Parathyroid adenoma (tissue), 2 donors: ENCODE results near the gene MINPP1.

ENCODE experiments used
- H2AFZ ChIP-seq: fragments of 300-600 bp; sonication (generic); one replicate; pipeline ENCODE4 v1.7.0; 2017; ENCODE audit warnings: antibody characterized with exemption, mild to moderate bottlenecking
- H3K27ac ChIP-seq: fragments of 300-600 bp; sonication (generic); one replicate; pipeline ENCODE4 v1.7.0; 2017
- H3K27me3 ChIP-seq: fragments of 300-600 bp; sonication (generic); one replicate; pipeline ENCODE4 v1.7.0; 2017; ENCODE audit warnings: low read length; ENCODE audit not compliant: control insufficient read depth, insufficient read depth
- H3K36me3 ChIP-seq: fragments of 300-600 bp; sonication (generic); one replicate; pipeline ENCODE4 v1.7.0; 2017; ENCODE audit warnings: low read length; ENCODE audit not compliant: control insufficient read depth, insufficient read depth
- H3K4me1 ChIP-seq: fragments of 300-600 bp; sonication (generic); one replicate; pipeline ENCODE4 v1.7.0; 2017; ENCODE audit warnings: control low read depth
- H3K4me2 ChIP-seq: fragments of 300-600 bp; sonication (generic); one replicate; pipeline ENCODE4 v1.7.0; 2017; ENCODE audit warnings: low read length
- H3K4me3 ChIP-seq: fragments of 300-600 bp; sonication (generic); one replicate; pipeline ENCODE4 v1.7.0; 2017; ENCODE audit warnings: low read depth, low read length
- H3K79me2 ChIP-seq: fragments of 300-600 bp; sonication (generic); one replicate; pipeline ENCODE4 v1.7.0; 2017; ENCODE audit warnings: control low read depth
- H3K9ac ChIP-seq: fragments of 300-600 bp; sonication (generic); one replicate; pipeline ENCODE4 v1.7.0; 2017; ENCODE audit warnings: mild to moderate bottlenecking
- H3K9me3 ChIP-seq: fragments of 300-600 bp; sonication (generic); one replicate; pipeline ENCODE4 v1.7.0; 2017; ENCODE audit warnings: low read length; ENCODE audit not compliant: control insufficient read depth
- TF ChIP-seq, protein P1 (sequence below): fragments of 300-600 bp; sonication (generic); IDR thresholded peaks from one replicate; pipeline ENCODE4 v1.7.0; 2017; ENCODE audit warnings: antibody characterized with exemption, mild to moderate bottlenecking
- donor health status: primary hyperparathyroidism.

Gene MINPP1

DNA sequence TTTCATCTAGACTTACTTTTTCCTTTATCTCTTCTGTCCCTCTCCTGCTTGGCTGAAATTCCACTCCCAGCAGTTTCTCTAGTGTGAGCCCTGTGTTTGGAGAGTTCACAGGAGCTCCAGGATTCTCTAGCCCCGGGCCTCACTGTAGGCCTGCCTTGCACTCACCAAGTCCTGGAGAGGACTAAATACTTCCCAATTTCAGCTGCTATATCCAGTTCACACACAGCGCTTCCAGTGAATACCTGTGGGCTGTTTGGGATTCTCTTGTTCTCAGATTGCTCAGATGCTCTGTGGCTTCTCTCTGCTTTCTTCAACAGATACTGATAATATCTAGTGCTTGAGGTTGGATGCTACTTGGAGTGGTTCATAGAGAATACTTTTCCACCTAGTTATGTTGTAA, 46.0 kb downstream of the MINPP1 start:
- Histone ChIP-seq H3K79me2 (peaks cover 2% of the 10 kb centered on the region), H3K4me1 (peaks cover 8% of the 10 kb centered on the region), H3K27me3 (no peaks in the 10 kb centered on the region), H2AFZ (no peak overlapping the region), H3K9ac (no peak overlapping the region), H3K4me3 (no peak overlapping the region), H3K4me2 (peak overlapping the region; percentile 5), H3K36me3 (no peaks in the 10 kb centered on the region), H3K9me3 (no peaks in the 10 kb centered on the region), H3K27ac (no peak overlapping the region)
- TF ChIP-seq, protein P1, sequence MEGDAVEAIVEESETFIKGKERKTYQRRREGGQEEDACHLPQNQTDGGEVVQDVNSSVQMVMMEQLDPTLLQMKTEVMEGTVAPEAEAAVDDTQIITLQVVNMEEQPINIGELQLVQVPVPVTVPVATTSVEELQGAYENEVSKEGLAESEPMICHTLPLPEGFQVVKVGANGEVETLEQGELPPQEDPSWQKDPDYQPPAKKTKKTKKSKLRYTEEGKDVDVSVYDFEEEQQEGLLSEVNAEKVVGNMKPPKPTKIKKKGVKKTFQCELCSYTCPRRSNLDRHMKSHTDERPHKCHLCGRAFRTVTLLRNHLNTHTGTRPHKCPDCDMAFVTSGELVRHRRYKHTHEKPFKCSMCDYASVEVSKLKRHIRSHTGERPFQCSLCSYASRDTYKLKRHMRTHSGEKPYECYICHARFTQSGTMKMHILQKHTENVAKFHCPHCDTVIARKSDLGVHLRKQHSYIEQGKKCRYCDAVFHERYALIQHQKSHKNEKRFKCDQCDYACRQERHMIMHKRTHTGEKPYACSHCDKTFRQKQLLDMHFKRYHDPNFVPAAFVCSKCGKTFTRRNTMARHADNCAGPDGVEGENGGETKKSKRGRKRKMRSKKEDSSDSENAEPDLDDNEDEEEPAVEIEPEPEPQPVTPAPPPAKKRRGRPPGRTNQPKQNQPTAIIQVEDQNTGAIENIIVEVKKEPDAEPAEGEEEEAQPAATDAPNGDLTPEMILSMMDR: no peak

DNA sequence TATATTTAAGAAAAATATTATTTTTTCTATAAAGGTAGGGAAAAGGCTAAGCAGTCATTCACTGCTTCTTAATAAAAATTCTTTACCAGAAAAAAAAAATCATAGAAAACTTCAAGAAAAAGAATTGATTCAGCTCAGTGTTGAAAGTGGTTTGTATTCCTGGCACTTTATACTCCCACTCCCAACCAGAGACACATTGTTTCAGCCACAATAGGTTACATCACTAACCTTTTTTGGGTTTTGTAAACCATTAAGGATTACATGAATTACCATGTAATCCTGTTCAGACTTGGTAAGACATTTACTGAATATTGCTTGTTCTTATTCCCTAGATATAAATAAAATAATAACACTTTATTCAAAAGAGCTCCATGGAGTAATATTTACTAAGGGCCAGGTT, 46.6 kb downstream of the MINPP1 start:
- peaks cover 8% of the 10 kb centered on the region for H3K4me1 ChIP-seq
- TF ChIP-seq, protein P1: no peak
- no peak overlapping the region for H3K9ac ChIP-seq
- no peak overlapping the region for H3K27ac ChIP-seq
- H3K4me3 ChIP-seq: no peak overlapping the region
- H3K9me3 ChIP-seq: no peaks in the 10 kb centered on the region
- no peaks in the 10 kb centered on the region for H3K27me3 ChIP-seq
- no peak overlapping the region for H2AFZ ChIP-seq
- H3K4me2 ChIP-seq: no peak overlapping the region
- no peaks in the 10 kb centered on the region for H3K36me3 ChIP-seq
- no peaks in the 10 kb centered on the region for H3K79me2 ChIP-seq

DNA sequence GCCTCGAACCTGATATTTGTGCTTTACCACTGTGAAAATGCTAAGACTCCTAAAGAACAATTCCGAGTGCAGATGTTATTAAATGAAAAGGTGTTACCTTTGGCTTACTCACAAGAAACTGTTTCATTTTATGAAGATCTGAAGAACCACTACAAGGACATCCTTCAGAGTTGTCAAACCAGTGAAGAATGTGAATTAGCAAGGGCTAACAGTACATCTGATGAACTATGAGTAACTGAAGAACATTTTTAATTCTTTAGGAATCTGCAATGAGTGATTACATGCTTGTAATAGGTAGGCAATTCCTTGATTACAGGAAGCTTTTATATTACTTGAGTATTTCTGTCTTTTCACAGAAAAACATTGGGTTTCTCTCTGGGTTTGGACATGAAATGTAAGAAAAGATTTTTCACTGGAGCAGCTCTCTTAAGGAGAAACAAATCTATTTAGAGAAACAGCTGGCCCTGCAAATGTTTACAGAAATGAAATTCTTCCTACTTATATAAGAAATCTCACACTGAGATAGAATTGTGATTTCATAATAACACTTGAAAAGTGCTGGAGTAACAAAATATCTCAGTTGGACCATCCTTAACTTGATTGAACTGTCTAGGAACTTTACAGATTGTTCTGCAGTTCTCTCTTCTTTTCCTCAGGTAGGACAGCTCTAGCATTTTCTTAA, 47.7 kb downstream of the MINPP1 start:
- TF ChIP-seq, protein P1: no peak
- no peaks in the 10 kb centered on the region for H3K36me3 ChIP-seq
- H3K27ac ChIP-seq: no peak overlapping the region

DNA sequence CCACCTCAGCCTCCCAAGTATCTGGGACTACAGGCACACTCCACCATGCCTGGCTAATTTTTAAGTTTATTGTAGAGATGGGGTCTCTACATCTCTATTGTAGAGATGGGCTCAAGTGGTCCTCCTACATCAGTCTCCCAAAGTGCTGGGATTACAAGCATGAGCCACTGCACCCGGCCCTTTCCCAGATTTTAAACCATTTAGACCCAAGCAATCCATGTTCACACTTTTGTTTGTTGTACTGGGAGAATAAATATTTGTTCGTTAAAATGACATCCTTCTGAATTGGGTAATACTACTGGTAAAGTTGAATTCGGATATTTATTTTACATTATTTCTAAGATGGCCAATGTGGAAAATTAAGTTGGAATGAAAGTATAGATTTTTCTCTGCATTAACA, 52.7 kb downstream of the MINPP1 start:
- no peaks in the 10 kb centered on the region for H3K4me1 ChIP-seq
- H3K4me3 ChIP-seq: no peak overlapping the region
- no peak overlapping the region for H2AFZ ChIP-seq
- H3K79me2 ChIP-seq: no peaks in the 10 kb centered on the region
- H3K4me2 ChIP-seq: no peak overlapping the region
- H3K9me3 ChIP-seq: no peaks in the 10 kb centered on the region
- TF ChIP-seq, protein P1: no peak
- no peaks in the 10 kb centered on the region for H3K27me3 ChIP-seq
- H3K27ac ChIP-seq: no peak overlapping the region
- no peaks in the 10 kb centered on the region for H3K36me3 ChIP-seq
- no peak overlapping the region for H3K9ac ChIP-seq

More for the DNA sequence above, 47.7 kb downstream of the MINPP1 start:
- Histone ChIP-seq H3K4me2 (no peak overlapping the region), H2AFZ (no peak overlapping the region), H3K79me2 (no peaks in the 10 kb centered on the region), H3K4me3 (no peak overlapping the region), H3K27me3 (no peaks in the 10 kb centered on the region), H3K9me3 (no peaks in the 10 kb centered on the region), H3K9ac (no peak overlapping the region), H3K4me1 (peaks cover 8% of the 10 kb centered on the region)

DNA sequence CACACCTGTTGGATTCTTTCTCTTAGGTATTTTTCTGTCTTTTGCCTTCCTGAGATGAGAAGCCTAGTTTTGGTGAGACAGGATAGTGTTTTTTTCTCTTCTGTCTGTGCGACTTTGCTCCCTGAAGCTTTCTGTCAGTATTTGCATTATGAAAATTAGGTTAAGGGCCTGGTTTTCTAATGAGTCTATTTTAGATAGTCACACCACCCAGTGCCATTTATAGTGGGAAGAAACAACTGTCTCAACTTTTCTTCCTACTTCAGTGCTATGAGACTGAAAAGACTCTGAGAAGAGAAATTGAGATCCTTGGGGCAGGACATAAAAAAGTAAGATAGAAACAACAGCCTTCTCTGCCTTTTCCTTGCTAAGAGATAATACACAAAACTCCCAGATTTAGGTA, 53.6 kb downstream of the MINPP1 start:
- Histone ChIP-seq H3K27ac (no peak overlapping the region), H3K9ac (no peak overlapping the region), H3K36me3 (no peaks in the 10 kb centered on the region), H3K27me3 (no peaks in the 10 kb centered on the region), H3K4me1 (no peaks in the 10 kb centered on the region), H2AFZ (no peak overlapping the region), H3K4me2 (no peak overlapping the region), H3K79me2 (no peaks in the 10 kb centered on the region), H3K9me3 (no peaks in the 10 kb centered on the region), H3K4me3 (no peak overlapping the region)
- TF ChIP-seq, protein P1: no peak
